ENCODE measurements around the gene ZBTB34. TPM values are rescaled to one million over a fixed set of nuclear protein-coding genes. Genes with fewer than 3 reads are reported as not detected.

Gene ZBTB34
- total RNA-seq, 1 donor from 2014 or later = 5.7 TPM

DNA sequence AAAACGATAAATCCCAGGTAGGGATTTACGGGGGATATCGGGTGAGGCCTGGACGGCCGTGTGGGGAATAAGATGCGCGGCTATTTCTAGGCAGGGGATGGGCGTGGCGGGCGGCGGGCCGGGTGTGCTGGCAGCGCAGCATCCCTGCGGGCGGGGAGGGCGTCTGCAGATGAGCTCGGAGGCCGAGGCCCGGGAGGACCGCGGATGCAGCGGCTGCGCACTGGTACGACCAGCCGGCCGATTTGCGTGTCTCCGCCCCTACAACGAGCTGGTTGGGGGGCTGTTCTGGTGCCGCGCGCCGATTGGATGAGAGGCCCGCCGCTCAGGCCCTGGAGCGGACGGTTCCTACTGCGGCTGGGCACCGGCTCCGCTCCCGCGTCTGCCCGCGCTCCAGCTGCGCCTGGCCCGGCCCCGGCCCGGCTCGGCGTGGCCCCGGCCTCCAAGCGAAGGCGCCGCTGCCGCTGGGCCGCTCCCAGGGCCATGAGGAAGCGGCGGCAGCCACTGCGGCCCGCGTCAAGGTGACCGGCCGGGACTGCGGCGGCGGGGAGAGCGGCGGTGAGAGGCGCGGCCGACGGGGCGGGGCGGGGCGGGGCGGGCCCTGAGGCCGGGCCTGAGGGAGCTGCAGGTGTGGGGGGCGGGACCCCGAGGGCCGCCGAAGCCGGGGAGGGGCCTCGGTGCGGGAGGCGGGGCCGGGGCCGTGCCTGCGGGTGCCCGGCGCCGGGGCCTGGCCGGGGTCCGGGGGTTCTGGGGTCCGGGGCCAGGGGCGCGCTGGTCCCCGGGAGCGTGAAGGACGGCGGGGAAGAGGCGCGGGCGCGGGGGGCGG, 54.2 kb downstream of the ZBTB34 start, which contains the start of gene RALGPS1:
TSS of gene RALGPS1 (plus strand) at position 325 of the 823 bp plus-strand sequence. CDS start 47,508 bp downstream, outside the sequence.
- intact Hi-C loops (cut with DNase I) = no loop called here
- DNase-seq (ENCODE audit: low spot score) = peak; percentile 97

DNA sequence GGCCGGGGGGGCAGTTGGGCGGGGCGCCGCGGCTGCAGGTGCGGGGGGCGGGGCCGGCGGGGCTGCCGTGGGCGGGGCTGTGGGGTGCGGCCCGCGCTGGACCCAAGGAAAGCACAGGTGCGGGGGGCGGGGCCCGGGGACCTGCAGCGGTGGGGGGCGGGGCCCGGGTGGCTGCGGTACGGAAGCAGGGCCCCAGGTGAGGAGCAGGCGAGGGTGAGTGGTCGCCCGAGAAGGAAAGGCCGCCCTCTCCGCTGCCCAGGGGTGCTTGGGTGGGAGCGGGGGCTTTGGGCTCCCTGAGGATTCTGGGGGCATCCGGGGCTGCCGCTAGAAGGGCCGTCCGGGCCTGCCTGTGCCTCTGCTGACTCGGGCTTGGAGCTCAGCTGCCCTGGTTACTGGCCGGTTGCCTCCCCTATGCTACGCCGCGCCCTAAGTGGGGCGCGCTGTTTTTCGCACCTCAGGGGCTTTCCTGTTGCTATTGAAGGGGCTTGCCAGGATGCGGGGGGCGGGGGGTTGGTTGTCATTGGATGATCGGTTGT, 54.9 kb downstream of the ZBTB34 start:
- intact Hi-C loops (cut with DNase I) = no loop called here
- peak; percentile 77 for DNase-seq (ENCODE audit: low spot score)

DNA sequence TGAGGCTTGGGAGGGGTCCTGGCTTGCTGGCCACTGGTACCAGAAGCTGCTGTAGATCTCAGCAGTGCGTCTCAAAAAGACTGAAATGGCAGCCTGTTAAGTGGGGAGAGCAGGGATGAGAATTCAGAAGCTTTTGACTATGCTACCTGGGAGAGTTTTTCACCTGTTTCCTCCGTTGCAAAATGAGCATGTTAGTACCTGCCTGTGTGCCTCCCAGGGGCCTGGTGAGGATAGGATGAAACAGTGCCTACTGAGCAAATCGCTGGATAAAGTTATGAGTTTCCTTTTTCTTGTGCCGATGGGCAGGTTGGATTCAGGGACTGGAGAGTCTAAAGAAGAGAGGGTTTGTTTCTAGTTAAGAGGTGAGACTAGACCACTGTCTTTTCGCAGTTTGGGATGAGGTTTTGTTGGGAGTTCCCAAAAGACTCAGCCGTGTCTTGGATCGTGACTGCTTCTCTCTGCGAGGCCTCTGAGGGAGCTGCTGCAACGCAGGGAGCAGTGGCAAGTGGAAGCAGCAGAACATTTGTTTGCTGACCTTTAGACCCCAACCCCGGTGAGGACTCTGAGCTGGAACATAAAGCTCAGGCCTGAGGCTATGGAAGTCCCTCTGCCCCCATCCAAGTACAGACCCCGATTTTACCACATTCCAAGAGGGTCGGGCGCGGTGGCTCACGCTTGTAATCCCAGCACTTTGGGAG, 55.6 kb downstream of the ZBTB34 start:
- DNase-seq (ENCODE audit: low spot score) = no peak
- intact Hi-C loops (cut with DNase I) = no loop called here

DNA sequence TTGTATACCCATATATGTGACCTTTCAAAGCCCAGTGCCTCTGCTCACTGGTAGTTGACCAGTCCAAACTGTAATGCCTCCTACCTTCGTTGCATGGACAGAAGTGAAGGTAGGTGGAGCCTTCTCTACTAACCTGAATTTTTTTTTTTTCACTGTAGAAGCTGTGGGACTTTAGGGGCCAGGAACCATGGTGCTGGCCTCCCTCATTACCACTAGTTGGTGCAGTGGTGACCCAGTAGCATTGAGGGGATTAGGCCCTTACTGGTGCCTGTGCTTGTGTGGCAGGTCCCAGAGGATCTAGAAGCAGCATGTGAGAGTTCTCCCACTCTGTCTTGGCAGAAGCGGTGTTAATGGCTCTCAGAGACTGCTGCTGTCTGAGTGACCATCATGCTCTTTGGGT, 56.5 kb downstream of the ZBTB34 start:
- intact Hi-C loops (cut with DNase I) = no loop called here
- no peak for DNase-seq (ENCODE audit: low spot score)

- intact Hi-C loops (cut with DNase I) = no loop called here
- no peak for DNase-seq (ENCODE audit: low spot score)
These were observed 58.8 kb downstream of the ZBTB34 start for GRCh38 chr9:126919193-126919592.

DNA sequence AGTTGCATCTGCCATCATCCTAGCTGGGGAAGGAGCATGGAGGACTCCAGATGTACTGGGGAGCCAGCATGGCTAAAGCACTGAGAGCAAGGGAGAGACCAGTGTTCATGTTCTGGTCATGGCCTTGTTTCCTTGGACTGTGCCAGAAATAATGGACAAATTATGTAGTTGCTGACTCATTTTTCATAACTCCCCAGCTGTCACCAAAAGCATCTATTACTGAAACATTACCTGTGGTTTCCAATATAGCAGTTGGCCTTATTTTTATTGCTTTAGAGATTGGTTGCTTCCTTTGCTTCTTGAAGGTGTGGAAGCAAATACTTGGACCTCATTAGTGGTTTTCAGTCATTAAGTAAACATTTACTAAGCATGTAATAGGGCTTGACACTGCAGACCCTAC, 65.4 kb downstream of the ZBTB34 start:
- intact Hi-C loops (cut with DNase I) = no loop called here
- no peak for DNase-seq (ENCODE audit: low spot score)

- no peak for DNase-seq (ENCODE audit: low spot score)
- intact Hi-C loops (cut with DNase I) = no loop called here
These were observed 65.9 kb downstream of the ZBTB34 start for GRCh38 chr9:126926364-126926763.

GRCh38 chr9:126927419-126927818, 67.0 kb downstream of the ZBTB34 start:
- intact Hi-C loops (cut with DNase I) = no loop called here
- DNase-seq (ENCODE audit: low spot score) = no peak

DNA sequence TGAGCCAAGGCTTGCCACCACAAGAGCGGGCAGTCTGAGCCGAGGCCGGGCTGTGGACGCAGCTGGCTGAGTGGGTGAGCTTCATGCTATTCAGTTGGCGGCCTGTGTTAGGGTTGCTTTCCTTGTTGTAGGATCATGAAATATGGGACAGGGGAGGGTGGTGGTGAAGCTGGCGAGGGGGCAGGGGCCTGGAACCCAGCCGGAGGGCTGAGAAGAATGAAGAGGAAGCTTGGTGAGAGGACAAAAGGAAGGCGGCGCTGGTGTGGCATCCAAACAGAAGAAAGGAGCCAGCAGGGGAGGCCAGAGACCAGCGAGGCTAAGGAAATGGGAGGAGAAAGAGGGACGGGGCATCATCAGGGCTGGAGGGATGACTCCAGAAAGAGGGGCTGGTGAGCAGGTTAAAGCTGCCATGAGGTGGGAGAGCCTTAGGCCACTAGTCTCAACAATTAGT, 72.5 kb downstream of the ZBTB34 start:
- no peak for DNase-seq (ENCODE audit: low spot score)
- intact Hi-C loops (cut with DNase I) = no loop called here

GRCh38 chr9:126933334-126933980, 73.0 kb downstream of the ZBTB34 start:
- no peak for DNase-seq (ENCODE audit: low spot score)
- intact Hi-C loops (cut with DNase I) = no loop called here

- no peak for DNase-seq (ENCODE audit: low spot score)
- intact Hi-C loops (cut with DNase I) = no loop called here
These were observed 74.0 kb downstream of the ZBTB34 start for GRCh38 chr9:126934441-126934840.

Other genes with a start within 250 kb of the ZBTB34 start
- 0.62 TPM for gene LMX1B, start 246.7 kb upstream of the ZBTB34 start, total RNA-seq
- gene ZBTB43, start 55.6 kb upstream of the ZBTB34 start, total RNA-seq = 38.9 TPM
- 21.8 TPM for gene RALGPS1, start 54.1 kb downstream of the ZBTB34 start, total RNA-seq